Rectal smooth muscle tissue (tissue), 1 donor: ENCODE data around the gene PCGF2.

ENCODE experiments used
- H3K27ac ChIP-seq: one replicate; pipeline ENCODE4 v1.7.0; 2013; ENCODE audit warnings: low read depth, low read length, inconsistent platforms
- H3K27me3 ChIP-seq: one replicate; pipeline ENCODE4 v1.7.0; 2013; ENCODE audit warnings: low read length; ENCODE audit not compliant: control insufficient read depth, insufficient read depth
- H3K36me3 ChIP-seq: one replicate; pipeline ENCODE4 v1.7.0; 2013; ENCODE audit warnings: low read length; ENCODE audit not compliant: control insufficient read depth, insufficient read depth
- H3K4me1 ChIP-seq: one replicate; pipeline ENCODE4 v1.7.0; 2013; ENCODE audit warnings: low read length; ENCODE audit not compliant: control insufficient read depth, insufficient read depth
- H3K4me3 ChIP-seq: one replicate; pipeline ENCODE4 v1.7.0; 2013; ENCODE audit warnings: low read length
- H3K9ac ChIP-seq: one replicate; pipeline ENCODE4 v1.7.0; 2013; ENCODE audit warnings: low read length

PCGF2 gene

DNA sequence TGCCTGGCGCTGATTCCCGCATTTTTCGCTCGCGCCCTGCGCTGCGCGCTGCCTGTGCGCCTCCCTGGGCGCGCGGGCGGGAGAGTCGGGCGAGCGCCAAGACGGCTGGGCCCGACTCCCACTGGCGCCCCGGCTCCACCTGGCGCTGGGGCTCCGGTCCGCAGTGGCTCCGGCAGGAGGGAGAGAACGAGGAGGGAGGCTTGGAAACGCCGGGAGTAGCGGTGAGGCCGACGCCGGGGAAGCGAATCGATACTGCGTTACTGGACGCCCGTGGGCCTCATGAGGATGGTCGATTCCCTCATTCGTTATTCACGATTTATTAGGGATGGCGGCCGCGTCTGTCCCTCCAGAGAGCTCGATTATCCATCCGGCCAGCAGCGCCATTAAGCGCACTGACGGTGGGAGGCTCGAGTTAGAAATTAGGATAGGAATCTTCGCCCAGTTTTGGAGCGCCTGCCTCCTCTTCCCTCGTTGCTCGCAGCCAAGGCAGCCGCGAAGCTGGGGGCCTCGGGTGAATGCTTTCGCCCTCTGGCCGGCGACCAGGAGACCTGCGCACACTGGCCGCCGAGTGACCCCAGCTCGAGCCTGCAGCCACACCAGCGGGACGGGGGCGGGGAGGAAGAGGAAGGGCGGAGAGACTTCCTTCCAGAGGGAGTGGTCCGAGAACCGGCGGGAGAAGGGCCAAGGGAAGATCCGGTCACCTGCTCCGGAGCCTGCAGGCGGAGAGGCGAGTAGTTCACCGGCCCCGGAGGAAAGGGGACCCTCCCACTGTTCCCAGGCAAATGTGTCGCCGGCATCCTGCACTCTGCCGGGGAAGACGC, 1.3 kb upstream of the PCGF2 start:
- no peaks in the 10 kb centered on the region for H3K4me1 ChIP-seq
- peaks cover 2% of the 10 kb centered on the region for H3K27me3 ChIP-seq

DNA sequence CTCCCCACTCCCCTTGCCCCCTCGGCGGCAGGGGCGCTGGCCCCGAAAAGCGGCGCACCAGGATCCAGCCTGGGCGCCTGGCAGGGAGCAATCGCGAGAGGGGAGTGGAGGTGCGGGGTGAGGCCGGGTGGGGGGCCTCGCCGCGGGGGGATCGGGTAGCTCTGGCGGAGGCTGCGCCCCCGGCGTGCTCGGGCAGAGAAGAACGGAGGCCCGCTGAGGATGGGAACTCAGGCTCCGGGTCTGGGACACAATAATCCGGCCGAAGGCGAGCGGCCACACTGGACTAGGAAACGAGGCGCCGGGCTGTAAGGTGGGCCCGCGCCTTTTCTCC, 721 bp upstream of the PCGF2 start:
- peak overlapping the region; percentile 72 for H3K27ac ChIP-seq
- H3K27me3 ChIP-seq, result peaks cover 2% of the 10 kb centered on the region
- H3K4me3 ChIP-seq, result peak overlapping the region; percentile 76
- H3K4me1 ChIP-seq, result no peaks in the 10 kb centered on the region
- H3K9ac ChIP-seq, result peak overlapping the region; percentile 32
- H3K36me3 ChIP-seq, result peaks cover under 1% of the 10 kb centered on the region

More for the DNA sequence above, 1.3 kb upstream of the PCGF2 start:
- Histone ChIP-seq H3K36me3 (peaks cover 3% of the 10 kb centered on the region), H3K27ac (peak overlapping the region; percentile 72), H3K9ac (peak overlapping the region; percentile 32), H3K4me3 (peak overlapping the region; percentile 76)

DNA sequence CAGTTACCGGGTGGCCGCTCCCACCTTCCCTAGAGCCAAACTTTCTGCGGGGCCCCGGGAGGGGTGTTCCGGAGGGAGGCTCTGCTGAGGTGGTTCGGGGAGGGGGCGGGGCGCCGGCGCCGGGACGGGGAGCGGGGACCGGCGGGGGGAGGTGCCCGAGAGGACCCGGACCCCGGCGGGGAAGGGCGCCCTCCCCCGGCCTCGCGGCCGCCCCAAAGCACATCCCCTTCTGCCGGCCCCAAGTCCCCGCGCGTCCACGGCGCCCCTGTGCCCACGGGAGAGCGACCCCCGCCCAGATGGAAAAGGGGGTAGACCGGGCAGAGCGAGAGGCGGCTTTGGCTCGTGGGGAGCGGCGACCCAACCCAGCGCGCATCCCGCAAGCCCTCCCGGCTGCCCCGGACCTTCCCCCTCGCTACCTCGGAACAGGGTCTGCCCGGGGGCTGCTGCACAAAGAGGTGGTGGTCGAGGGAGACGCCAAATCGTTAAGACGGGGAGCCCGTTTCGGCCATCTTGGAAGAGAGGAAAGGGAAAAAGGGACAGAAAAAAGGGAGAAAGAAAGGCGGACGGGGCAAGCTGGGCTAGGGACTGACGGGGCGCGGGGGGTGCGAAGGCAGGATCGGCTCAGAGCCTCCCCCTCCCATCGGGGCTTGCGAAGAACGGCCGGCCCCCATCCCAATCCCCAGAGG, 530 bp downstream of the PCGF2 start:
- peak overlapping the region; percentile 63 for H3K9ac ChIP-seq
- peak overlapping the region; percentile 75 for H3K27ac ChIP-seq
- peak overlapping the region; percentile 81 for H3K4me3 ChIP-seq
- H3K36me3 ChIP-seq, result no peaks in the 10 kb centered on the region
- peaks cover 4% of the 10 kb centered on the region for H3K4me1 ChIP-seq
- H3K27me3 ChIP-seq, result peaks cover 2% of the 10 kb centered on the region

DNA sequence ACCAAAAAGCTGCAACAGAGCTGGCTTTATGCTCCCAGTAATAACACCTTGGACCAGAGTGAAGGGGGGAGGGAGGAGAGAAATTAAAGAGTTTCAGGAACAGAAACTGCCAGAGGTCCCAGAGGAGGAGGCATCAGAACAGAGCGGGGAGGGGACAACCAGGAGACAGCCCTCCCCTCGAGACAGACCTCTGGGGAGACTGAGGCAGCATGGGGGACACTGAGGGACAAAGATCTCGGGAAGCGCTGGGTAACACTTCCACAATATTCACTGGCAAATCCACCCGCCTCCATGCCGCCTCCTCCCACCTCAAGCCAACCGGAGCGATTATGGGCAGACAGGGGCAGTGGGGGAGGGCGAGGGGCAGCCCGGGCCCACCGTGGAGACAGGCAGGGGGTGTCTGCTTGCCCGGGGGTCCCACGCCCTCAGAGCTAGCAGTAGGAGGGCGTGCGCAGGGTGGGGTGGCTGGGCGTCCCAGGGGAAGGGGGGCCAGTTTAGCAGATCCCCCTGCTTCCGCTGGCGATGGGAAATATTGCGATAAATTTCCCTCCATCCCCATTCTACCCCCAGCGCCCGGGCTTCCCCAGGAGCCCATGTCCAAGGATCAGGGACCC, 1.2 kb downstream of the PCGF2 start:
- Histone ChIP-seq H3K9ac (no peak overlapping the region), H3K27me3 (peaks cover 2% of the 10 kb centered on the region), H3K36me3 (no peaks in the 10 kb centered on the region), H3K4me1 (peaks cover 10% of the 10 kb centered on the region), H3K27ac (peak overlapping the region; percentile 57), H3K4me3 (peak overlapping the region; percentile 81)

DNA sequence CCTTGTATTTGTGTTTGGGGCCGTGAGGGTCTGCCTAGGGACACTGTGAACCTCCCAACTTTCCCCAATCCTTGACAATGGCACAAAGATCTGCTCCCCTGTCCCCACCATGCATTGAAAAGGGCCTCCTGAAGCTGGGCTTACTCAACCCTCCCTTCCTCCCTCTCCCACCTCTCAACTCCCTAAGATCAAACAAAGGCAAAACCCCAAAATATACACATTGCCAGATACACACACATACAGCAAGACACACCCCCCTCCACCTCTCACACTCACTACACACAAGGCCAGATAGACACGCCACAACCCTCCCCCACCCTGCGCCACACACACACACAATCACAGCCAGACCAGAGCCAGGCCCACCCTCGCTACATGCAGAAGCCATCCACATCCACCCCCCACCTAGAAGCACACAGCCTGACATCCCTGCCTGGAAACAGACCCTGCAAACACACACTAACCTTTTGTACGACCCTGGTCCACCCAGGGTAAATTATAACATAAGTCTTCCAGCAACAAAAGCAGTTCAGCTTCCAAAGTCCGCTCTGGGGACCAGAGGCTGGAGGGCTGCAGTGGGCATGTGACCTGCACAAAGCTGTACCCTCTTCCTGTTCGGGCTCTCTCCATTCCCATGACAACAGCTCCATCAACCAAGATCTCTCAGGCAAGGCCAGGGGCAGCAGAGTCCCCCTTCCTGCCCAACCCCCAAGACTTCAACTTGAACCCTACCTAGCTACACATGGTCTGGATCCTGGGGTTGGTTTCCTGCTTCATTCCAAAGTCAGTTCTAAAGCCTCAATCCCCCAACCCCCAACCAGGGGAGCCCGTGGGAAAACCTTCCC, 1.9 kb downstream of the PCGF2 start:
- Histone ChIP-seq H3K4me1 (peaks cover 17% of the 10 kb centered on the region), H3K36me3 (no peaks in the 10 kb centered on the region), H3K27me3 (peaks cover 2% of the 10 kb centered on the region), H3K27ac (no peak overlapping the region), H3K4me3 (peak overlapping the region; percentile 17), H3K9ac (no peak overlapping the region)

DNA sequence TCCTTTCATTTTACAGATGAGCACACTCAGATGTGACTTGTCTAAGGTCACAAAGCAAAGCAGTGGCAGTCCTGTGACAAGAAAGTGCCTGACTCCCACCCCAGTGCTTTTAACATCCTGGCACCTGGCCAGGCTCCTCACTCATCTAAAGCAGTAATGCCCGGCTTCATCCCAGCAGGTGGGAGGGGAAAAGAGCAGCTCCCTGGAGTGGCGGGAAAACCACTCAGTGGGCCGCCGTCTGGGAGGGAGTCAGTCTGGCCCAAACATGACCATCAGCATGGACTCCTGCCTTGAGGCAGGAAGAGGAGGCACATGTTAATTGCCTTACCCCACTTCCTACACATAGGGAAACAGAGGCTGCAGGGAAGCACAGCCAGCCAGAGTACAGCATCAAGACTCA, 2.6 kb downstream of the PCGF2 start:
- Histone ChIP-seq H3K27ac (no peak overlapping the region), H3K36me3 (no peaks in the 10 kb centered on the region), H3K4me3 (no peak overlapping the region), H3K27me3 (peaks cover 2% of the 10 kb centered on the region), H3K9ac (no peak overlapping the region), H3K4me1 (peaks cover 23% of the 10 kb centered on the region)

DNA sequence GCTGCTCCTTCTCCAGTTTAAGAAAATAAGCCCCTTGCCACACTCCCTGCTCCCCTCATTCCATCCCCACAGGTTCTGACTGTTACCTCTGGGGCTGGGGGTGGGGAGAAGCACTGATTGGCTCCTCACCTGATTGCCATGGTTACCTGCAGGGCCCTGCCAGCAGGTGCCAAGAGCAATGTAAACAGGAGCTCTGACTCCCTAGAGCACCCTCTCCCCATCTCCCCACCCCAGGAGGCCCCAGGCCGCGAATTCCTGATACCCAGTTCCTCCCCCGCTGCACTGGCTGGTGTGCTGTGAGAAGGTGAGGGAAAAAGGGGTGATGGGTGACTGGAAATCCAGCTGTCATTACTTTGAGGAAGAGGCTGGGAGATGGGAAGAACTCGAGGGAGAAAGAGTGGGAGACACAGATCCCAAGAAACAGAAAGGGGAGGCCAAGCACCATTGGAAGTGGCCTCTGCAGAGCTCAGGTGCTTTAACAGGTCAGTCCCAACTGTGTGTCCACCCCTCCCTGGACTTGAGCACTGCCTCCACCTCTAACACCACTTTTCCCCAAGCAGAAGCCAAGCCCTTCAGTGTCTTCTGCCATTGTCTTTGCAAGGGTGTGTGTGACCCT, 4.5 kb downstream of the PCGF2 start:
- Histone ChIP-seq H3K27me3 (peaks cover 2% of the 10 kb centered on the region), H3K4me1 (peaks cover 23% of the 10 kb centered on the region), H3K4me3 (no peak overlapping the region), H3K9ac (no peak overlapping the region), H3K27ac (no peak overlapping the region), H3K36me3 (peaks cover 4% of the 10 kb centered on the region)

DNA sequence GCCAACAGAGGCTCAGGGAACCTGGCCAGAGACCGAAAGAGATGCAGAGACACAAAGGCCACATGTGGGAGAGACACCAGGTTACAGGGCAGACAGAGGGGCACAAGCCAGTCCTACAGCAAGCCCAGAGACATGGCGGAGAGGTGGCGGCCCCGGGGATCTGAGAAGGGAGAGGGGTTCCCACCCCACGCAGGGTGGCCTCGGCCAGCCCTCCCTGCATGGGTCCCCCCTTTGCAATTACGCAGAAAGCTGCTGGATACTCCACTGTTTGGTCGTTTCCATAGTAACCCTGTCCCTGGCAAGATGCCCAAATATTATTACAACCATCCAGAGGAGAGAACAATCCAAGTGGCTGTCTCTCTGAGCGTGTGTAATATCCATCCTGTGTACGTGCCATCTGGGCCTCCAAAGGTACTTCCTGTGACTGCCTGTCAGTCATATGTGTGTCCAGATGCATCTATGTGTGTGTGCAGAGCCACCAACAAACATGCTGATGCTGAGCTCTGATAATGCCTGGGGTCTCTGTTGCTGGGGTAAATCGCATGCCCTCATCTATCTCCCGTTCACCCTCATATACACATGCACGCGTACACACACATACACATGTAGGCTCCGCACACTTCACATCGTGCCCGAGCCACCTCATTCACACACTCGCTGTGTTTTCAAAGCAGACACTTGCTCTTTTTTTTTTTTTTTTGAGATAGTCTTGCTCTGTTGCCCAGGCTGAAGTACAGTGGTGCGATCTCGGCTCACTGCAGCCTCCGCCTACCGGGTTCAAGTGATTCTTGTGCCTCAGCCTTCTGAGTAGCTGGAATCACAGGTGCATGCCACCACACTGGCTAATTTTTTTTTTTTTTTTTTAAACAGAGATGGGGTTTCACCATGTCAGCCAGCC, 5.5 kb downstream of the PCGF2 start:
- H3K9ac ChIP-seq, result no peak overlapping the region

DNA sequence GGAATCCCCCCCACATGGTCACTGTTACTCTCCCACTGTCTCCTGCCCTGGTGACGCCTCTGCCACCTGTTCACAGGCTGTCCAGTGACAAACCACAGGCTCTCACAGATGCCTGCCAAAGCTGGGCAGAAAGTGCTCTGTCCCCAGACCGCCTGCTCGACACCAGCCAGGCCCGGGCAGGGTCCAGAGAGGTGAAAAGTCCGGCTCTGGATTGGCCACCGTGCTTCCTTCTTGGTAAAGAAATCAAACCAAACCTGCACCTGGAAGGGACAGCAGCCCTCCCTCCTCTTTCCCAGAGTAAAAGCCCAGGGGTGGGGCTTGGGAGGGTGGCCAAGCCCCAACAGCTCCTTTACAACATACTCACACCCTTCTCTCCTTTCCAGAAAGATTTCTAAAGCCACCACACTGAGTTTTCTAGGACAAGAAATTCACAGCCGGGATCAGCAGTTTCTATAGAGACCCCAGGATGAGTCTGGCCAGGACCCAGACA, 6.2 kb downstream of the PCGF2 start:
- Histone ChIP-seq H3K9ac (no peak overlapping the region), H3K27ac (peak overlapping the region; percentile 89), H3K4me1 (peaks cover 23% of the 10 kb centered on the region), H3K27me3 (no peaks in the 10 kb centered on the region), H3K36me3 (peaks cover 4% of the 10 kb centered on the region), H3K4me3 (peak overlapping the region; percentile 39)

More for the DNA sequence above, 5.5 kb downstream of the PCGF2 start:
- Histone ChIP-seq H3K36me3 (peaks cover 4% of the 10 kb centered on the region), H3K27me3 (peaks cover under 1% of the 10 kb centered on the region), H3K4me3 (peak overlapping the region; percentile 50), H3K4me1 (peaks cover 23% of the 10 kb centered on the region), H3K27ac (peak overlapping the region; percentile 89)

DNA sequence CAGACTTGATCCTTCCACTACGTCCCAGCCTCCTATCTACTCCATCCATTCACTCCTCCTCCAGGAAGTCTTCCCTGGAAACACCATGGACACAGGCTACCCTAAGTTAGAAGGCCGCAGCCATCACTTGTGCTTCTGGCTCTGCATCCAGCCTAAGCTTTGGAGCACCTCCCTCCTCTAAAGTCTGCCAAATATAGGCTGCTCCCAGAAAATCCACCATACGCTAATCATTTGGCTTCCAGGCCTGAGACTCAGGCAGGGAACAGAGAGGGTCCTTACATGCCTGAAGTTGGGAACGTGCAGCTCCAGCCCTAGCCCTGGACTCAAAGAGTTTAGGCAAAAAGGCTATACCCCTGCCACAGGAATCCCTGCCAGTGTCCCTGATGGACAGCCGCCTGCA, 6.7 kb downstream of the PCGF2 start:
- no peaks in the 10 kb centered on the region for H3K27me3 ChIP-seq
- peak overlapping the region; percentile 89 for H3K27ac ChIP-seq
- peaks cover 4% of the 10 kb centered on the region for H3K36me3 ChIP-seq
- no peak overlapping the region for H3K9ac ChIP-seq
- H3K4me1 ChIP-seq, result peaks cover 23% of the 10 kb centered on the region
- H3K4me3 ChIP-seq, result peak overlapping the region; percentile 4

DNA sequence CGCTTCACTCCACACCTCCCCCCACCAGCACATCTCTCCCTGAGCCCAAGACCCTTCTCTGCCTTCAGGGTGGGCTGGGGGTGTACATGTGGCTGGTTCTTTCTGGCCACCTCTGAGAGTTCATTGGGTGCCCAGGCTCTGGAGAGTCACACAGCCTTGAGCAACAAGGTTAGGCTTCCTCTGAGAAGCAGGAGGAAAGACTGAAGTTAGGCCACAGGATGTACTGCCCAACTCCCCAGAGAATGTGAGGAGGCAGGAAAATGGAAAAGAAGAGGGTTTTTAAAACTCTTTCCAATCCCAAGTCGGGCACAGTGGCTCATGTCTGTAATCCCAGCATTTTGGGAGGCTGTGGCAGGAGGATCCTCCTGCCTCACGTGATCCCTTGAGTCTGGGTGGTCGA, 7.3 kb downstream of the PCGF2 start:
- Histone ChIP-seq H3K27ac (no peak overlapping the region), H3K27me3 (no peaks in the 10 kb centered on the region), H3K9ac (no peak overlapping the region), H3K36me3 (peaks cover 4% of the 10 kb centered on the region), H3K4me3 (no peak overlapping the region), H3K4me1 (peaks cover 23% of the 10 kb centered on the region)
